ENCODE measurements around the gene CNTNAP1. TPM values are rescaled to one million over a fixed set of nuclear protein-coding genes. Genes with fewer than 3 reads are reported as not detected.

The CNTNAP1 gene
- total RNA-seq, 1 experiment from 2014 or later, result 6.4 TPM

- ChIA-PET CTCF (no interaction called here), RAD21 (ENCODE audit: low non-redundant PET in 1 of 2, low total read pairs in 2 of 2, uncharacterized antibody in 2 of 2, unreplicated experiment in 2 of 2) (no interaction called here), POLR2A (no interaction called here)
- no peaks in the 10 kb centered on the region for H3K79me2 ChIP-seq (ENCODE audit: insufficient read depth, low read length)
- no peak for ATAC-seq
- BruUV-seq (replicated peaks), result no TSS peak
- TF ChIP-seq POLR2A (IDR thresholded peaks at IDR 0.05; ENCODE audit: borderline replicate concordance, extremely low read depth, insufficient read depth, insufficient read length) (no peak), EGR1 (IDR thresholded peaks at IDR 0.05; ENCODE audit: low read depth) (no peak), EZH2phosphoT487 (IDR thresholded peaks at IDR 0.05; ENCODE audit: borderline replicate concordance) (no peak), YY1 (IDR thresholded peaks at IDR 0.05; ENCODE audit: extremely low read depth, insufficient replicate concordance, low read depth, low read length) (no peak), FOSL1 (IDR thresholded peaks at IDR 0.05; ENCODE audit: low read depth) (no peak), SP1 (IDR thresholded peaks at IDR 0.05; ENCODE audit: low read depth) (no peak), ATF3 (IDR thresholded peaks at IDR 0.05) (no peak), REST (IDR thresholded peaks at IDR 0.05; ENCODE audit: low read depth) (no peak), TCF7L2 (IDR thresholded peaks at IDR 0.05; ENCODE audit: borderline replicate concordance, extremely low read depth, insufficient read depth, insufficient read length) (no peak), ZFX (IDR thresholded peaks at IDR 0.05) (no peak), CTCF (IDR thresholded peaks at IDR 0.05 in 2 of 3, conservative IDR thresholded peaks at IDR 0.05 in 1 of 3; ENCODE audit: borderline replicate concordance in 1 of 3, insufficient read depth in 1 of 3, low read depth in 2 of 3, low read length in 2 of 3) (no peak), JUND (IDR thresholded peaks at IDR 0.05) (no peak), SIN3A (IDR thresholded peaks at IDR 0.05; ENCODE audit: low read depth) (no peak), CBX3 (IDR thresholded peaks at IDR 0.05; ENCODE audit: low read depth) (no peak), EZH2 (IDR thresholded peaks at IDR 0.05) (no peak), POLR2AphosphoS5 (IDR thresholded peaks at IDR 0.05; ENCODE audit: low read depth, low read length) (no peak), RAD21 (IDR thresholded peaks at IDR 0.05; ENCODE audit: low read depth) (no peak), ZNF274 (IDR thresholded peaks at IDR 0.05; ENCODE audit: low read depth, low read length) (no peak), CEBPB (IDR thresholded peaks at IDR 0.05; ENCODE audit: low read depth) (no peak)
- no peaks in the 10 kb centered on the region for H3K27me3 ChIP-seq (ENCODE audit: insufficient read depth, low read length)
- H3K4me1 ChIP-seq (ENCODE audit: control insufficient read depth in 1 of 2, insufficient read depth in 2 of 2, low read length in 2 of 2), result peaks cover 31 to 32% of the 10 kb centered on the region in 2 experiments
- H2AFZ ChIP-seq (ENCODE audit: low read depth, low read length, poor library complexity, severe bottlenecking), result no peak overlapping the region
- no peak overlapping the region for H3K27ac ChIP-seq (ENCODE audit: low read depth, low read length)
- no peaks in the 10 kb centered on the region; the same call in 1 of the 2 replicates for H4K20me1 ChIP-seq (ENCODE audit: insufficient read depth)
- no peak overlapping the region for H3K9ac ChIP-seq (ENCODE audit: low read length)
- no peak overlapping the region for H3K4me2 ChIP-seq (ENCODE audit: low read length)
- no peak for DNase-seq (ENCODE audit: low read depth, low spot score)
- H3K9me3 ChIP-seq (ENCODE audit: control insufficient read depth in 1 of 2, insufficient read depth in 1 of 2, low read depth in 1 of 2, low read length in 2 of 2), result no peaks in the 10 kb centered on the region
- peaks cover 4 to 15% of the 10 kb centered on the region in 2 experiments; a peak in 2 of 4 replicates for H3K36me3 ChIP-seq (ENCODE audit: control insufficient read depth in 1 of 2, insufficient read depth in 2 of 2, low read length in 2 of 2)
- intact Hi-C loops (cut with micrococcal nuclease), result no loop called here
- H3K4me3 ChIP-seq (replicated peaks in 1 of 2; ENCODE audit: low read depth in 1 of 2, low read length in 2 of 2), result no peak overlapping the region
- no peaks in the 10 kb centered on the region for H3K9me2 ChIP-seq (ENCODE audit: insufficient read depth)
These were observed 16.7 kb upstream of the CNTNAP1 start for GRCh38 chr17:42665581-42666001.
